Left lobe of liver (tissue), 2 donors: Measurements from ENCODE around the gene PITPNM3. TPM values are rescaled to one million over a fixed set of nuclear protein-coding genes. Genes with fewer than 3 reads are reported as not detected.
A peak's percentile ranks its signal among the peaks of the same experiment; 100 is the strongest.

Experiments used
- ATAC-seq: fragments of 200-7000 bp; cut with Tn5 transposase; one replicate; pipeline ENCODE4 v1.9.1; 2020; ENCODE audit warnings: mild to moderate bottlenecking, moderate library complexity
- DNase-seq: peaks from one replicate; pipeline ENCODE4 v3.0.0-alpha.2; 2020; ENCODE audit warnings: low spot score
- total RNA-seq: library from RNA; stranded (reverse); gene quantifications from one replicate; pipeline ENCODE4 v1.2.1, GENCODE V29; 2021
- donor health status: DM: no; HTN: no; CAD: no; lungs with moderate emphysema.
- donor health status: DM: no; HTN: yes; CAD: no.

PITPNM3 gene
- total RNA-seq, 1 donor from 2014 or later: 1.8 TPM

DNA sequence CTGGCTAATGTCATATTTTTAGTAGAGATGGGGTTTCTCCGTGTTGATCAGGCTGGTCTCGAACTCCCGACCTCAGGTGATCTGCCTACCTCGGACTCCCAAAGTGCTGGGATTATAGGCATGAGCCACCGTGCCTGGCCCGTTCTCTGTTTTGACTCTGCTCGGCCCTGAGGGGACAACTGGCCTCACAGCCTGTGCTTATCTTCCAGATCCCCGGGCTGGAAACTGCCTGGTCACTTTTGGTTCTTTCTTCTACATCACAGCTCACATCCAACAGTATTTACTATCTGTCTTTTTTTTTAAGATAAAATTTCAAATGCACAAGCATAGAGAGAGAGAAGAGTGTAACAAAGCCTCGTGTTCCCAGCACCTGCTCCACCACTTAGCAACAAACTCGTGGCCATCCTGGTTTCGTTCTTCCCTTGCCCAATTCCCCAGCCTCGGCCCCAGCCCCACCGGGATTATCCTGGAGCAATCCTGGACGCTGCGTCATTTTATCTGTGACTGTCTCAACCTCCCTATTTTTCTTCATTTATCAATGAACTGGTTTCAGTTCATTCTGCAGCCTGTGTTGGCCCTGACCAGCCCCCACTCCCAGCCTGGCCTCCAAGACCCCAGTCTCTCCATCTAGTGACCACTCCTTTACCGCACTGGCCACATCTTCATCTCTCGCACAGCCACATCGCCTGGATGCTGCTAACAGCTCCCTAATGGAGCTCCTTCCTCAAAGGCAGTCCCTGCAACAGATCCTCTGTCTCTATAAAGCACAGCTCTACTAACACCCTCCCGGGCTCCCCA, 91.0 kb downstream of the PITPNM3 start:
- DNase-seq: no peak
- no peak for ATAC-seq

DNA sequence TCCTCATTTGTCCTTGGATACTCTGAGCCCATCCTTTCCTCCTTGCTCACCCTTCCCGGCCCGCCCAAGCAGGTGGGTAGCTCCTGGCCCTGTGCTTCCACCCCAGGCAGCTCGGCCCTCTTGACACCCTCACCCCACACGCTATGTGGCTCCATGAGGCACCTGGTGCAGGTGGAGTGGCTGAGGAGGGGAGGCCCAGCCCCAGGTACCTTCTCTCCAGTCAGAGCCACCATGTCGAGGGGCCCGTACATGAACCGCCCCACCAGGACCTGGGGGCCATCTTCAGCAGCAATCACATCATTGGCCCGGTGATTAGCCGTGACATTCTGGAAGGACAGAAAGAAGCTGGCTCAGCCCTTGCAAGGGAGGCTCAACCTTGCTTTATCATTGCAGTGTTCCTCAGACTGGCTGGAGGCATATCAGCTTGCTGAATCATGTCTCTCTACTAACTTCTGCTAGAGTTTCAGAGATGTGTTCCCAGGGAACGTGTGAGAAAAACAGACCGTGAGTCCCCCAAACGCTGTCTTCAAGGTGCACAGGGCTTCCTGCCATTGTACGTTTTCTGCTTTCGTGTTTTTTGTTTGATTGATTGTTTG, 91.8 kb downstream of the PITPNM3 start:
- no peak for DNase-seq
- no peak for ATAC-seq

DNA sequence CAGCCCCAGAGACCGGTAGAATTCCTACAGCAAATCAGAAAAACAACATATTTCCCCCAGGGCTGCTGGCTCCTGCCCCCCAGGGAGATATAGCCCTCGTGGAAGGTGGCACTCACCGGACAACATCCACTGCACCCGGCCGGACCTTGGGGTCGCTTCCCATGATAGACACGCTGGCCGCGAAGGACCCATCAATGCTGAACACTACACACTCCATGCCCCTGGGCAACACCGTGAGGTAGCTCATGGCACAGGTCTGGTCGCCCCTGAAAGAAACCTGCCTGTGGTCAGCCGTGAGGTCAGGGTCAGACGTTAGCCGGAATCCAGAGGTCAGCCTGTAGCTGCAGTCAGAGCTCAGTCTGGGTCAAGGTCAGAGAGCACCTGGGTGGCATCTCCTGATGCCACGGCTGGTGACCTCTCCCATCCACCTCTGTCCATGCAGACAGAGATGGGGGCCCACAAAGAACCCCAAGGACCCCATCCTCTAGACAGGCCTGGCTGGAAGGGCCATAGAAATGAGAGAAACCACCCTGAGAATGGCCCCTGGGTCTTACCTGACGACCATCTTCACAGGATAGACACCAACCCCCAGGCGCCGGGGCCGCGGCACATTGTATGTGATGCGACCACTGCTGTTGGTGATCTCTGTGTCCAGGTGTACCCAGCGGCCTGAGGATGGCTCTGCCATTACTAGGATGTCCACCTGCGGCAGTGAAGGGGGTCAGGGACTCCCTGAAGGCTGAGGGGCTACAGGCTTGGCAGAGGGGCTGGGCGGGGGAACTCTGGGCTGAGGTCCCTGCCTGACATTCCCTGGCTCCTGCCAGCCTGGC, 92.5 kb downstream of the PITPNM3 start:
- no peak for DNase-seq
- ATAC-seq: no peak

GRCh38 chr17:6462692-6463091, 93.7 kb downstream of the PITPNM3 start:
- DNase-seq: no peak
- no peak for ATAC-seq

- ATAC-seq: no peak
- DNase-seq: no peak
Measured at GRCh38 chr17:6461792-6462524, 94.4 kb downstream of the PITPNM3 start.

DNA sequence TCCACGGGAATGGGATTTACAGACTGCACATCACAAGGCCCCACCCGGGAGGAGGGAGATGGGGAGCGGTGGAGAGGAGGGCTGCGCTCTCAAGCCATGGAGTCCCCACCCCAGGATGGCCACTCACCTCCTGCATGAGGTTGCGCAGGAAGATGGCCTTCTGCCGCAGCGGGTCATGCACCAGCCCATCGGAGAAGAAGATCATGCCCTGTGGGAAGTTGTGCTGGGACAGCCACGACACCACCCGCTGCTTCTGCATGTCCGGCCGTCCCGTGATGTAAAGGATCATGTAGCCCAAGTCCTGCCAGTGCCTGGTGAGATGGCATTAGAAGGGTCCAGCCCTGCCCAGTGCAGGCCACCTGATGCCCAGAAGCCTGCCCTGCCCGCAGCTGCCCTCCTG, 95.1 kb downstream of the PITPNM3 start:
- DNase-seq (no peak), ATAC-seq (no peak)

DNA sequence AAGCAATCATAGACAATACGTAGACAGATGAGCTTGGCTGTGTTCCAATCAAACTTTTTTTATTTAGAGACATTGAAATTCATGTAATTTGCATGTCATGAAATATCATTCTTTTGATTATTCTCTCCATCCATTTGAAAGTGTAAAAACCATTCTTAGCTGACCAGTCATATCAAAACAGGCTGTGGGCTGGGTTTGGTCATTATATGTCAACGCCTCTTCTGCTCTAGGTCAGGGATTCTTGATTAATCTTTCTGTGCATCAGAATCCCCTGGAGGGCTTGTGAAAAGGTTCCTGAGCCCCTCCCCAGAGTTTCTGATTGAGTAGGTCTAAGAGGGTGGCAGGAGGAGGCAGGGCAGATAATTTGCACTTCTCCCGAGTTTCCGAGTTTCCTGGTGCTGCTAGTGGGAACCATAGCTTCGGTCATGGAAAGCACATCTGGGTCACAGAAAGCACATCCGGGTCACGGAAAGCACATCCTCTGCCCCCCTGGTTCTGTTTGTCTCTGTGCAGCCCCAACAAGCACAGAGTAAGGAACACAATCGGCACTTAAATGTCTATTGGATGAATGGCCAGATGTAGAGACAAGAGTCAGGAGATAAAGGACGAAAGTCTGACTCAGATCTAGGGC, 95.7 kb downstream of the PITPNM3 start:
- DNase-seq (no peak), ATAC-seq (no peak)

- DNase-seq (no peak), ATAC-seq (no peak)
Measured at GRCh38 chr17:6458460-6458950, 97.8 kb downstream of the PITPNM3 start.

- ATAC-seq: no peak
- DNase-seq: no peak
Measured at GRCh38 chr17:6457688-6458459, 98.5 kb downstream of the PITPNM3 start.

DNA sequence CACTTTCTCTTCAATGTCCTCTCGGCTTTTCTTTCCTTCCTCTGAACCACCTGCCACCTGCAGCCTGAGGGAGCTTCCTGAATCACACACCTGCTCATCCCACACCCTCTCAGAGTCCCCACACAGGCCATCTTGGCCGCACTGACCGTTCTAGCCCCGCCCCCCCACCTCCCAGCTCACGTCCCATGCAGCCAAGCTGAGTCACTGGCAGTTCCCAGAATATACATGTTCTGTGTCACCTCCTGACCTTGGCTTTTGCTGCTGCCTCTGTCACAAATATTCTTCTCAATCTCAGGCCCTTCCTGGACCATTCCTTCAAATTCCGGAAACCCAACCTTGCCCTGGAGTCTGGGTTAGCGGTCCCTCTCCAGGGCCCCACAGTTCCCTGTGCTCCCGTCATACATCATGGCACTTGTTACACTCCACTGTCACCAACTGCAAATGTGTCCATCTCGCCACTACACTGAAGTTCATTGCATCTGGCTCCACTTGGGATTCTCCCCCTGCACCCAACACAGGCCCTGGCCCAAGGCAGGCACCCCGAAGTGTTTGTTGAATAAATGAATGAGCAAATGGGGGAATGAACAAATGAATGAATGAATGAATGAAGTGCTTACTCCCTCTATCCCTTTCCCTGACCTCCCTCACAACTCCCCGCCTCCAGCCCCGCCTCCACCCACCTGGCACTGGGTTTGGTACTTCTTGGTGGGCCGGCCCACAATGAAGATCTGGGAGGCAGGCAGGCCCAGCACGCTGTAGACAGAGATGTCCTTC, 99.3 kb downstream of the PITPNM3 start:
- DNase-seq (no peak), ATAC-seq (peak; percentile 20)

GRCh38 chr17:6456321-6456720, 100.0 kb downstream of the PITPNM3 start:
- DNase-seq: no peak
- no peak for ATAC-seq

GRCh38 chr17:6455321-6455705, 101.0 kb downstream of the PITPNM3 start:
- no peak for DNase-seq
- ATAC-seq: peak; percentile 32

- ATAC-seq (no peak), DNase-seq (no peak)
Measured at GRCh38 chr17:6454495-6455320, 101.6 kb downstream of the PITPNM3 start.

DNA sequence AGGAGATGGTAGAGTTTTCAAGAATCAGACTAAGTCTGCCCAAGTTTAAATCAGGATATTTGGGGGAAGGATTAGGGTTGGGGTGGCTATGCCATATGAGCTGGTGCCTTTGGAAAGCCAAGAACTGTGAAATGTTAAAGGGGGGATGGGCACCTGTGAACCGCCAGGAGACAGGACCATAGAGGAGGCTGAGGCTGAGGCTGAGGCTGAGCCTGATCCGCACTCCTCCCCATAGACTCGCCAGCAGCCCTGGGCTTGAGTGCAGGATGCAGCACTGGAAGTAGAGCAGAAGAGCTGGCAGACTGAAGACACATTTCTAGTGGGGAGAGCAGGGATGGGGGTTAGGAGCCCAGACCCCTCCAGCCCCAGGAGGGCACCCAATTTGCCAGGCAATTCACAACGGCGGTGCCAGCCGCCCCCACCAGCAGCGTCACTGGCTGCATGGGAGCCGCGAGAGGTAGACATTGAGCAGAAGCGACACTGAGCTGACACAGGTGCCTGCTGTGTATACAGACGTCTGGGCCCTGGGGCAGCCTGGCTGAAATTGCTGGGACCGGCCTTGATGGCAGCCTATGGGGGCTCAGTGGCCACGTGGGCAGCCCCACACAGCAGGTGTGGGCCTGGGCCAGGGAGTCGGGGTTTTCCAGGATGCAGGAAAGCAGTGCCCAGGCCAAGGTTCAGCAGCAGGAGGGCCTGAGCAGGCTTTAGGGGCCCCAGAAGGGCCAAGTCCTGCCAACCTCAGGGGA, 102.9 kb downstream of the PITPNM3 start:
- no peak for ATAC-seq
- DNase-seq: no peak

GRCh38 chr17:6452471-6453266, 103.7 kb downstream of the PITPNM3 start:
- no peak for DNase-seq
- no peak for ATAC-seq
